HG02571 (cell line): ENCODE results near the gene NOXO1.
A peak's percentile ranks its signal among the peaks of the same experiment; 100 is the strongest.
"Not testable (repeated sequence)": the region's sequence is repeated elsewhere in the genome, so short reads cannot be mapped to it uniquely, and the experiment has no call there.

Source experiments
- ATAC-seq: cut with Tn5 transposase; IDR thresholded peaks from one replicate; pipeline ENCODE4 v1.9.1; 2021; ENCODE audit warnings: mild to moderate bottlenecking, moderate library complexity; ENCODE audit not compliant: unreplicated experiment

The NOXO1 gene

GRCh38 chr16:2011726-2012125, 30.5 kb upstream of the NOXO1 start:
- ATAC-seq = not testable (repeated sequence)

- peak; percentile 80 for ATAC-seq
These were observed 28.7 kb upstream of the NOXO1 start, which contains the start of gene ZNF598 for GRCh38 chr16:2009791-2010510. Gene ZNF598 (minus strand): TSS chr16:2009821.

DNA sequence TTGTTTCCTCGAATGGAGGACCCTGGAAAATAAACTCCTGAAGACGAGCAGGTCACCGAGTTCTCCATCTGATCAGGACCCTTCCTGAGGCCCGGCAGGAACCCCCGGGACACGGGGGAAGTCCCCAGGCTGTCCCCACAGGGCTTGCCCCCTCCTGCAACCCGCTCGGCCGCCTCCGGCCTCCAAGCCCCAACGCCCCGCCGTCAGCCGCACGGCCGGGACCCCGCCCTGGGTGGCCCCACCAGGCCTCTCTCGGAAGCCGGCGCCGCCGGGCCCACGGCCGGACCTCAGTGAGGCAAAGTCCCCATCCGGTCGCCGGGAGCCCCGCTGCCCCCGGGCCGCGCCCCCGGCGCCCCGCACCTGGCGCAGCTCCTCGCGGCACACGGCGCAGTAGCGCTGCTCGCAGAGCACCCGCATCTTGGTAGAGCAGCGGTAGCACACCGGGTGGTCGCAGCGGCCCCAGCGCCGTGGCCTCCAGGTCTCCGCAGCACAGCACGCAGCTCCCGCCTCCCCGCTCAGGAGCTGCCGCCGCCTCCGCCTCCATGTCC, 28.0 kb upstream of the NOXO1 start:
- peak; percentile 25 for ATAC-seq

- peak; percentile 2 for ATAC-seq
These were observed 27.4 kb upstream of the NOXO1 start for GRCh38 chr16:2008631-2009163.

GRCh38 chr16:2008009-2008526, 26.8 kb upstream of the NOXO1 start:
- ATAC-seq = no peak

DNA sequence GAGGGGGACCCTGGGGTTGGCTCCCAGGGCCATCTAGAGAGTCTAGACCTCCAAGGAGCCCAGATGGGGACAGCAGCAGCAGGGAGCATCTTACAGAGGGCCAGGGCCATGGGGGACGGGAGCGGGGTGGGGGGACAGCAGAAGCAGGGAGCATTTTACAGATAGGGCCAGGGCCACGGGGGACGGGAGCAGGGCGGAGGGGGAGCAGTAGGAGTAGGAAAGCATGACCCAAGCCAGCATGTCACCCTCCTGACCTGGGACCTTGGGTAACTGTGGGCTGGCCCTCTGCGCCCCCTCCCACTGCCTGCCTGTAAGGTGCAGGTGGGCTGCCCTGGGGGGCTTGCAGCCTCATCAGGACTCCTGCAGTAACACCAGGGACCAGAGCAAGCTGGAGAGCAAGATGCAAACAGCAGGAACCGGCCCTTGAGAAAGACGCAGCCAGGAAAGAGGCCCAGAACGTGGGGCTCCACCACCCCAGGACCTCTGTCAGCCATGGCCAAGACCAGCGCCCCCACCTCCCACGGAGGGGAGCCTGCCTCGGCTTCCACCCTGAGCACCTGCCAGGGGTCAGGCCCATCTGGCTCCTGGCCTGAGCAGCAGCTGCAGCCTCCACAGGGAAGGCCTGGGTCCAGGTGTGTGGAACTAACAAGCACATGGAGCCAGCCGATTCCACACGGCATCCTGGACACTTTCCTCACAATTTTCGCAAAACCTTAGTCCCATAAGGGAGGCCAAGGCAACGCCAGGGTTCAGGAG, 26.0 kb upstream of the NOXO1 start:
- ATAC-seq = no peak

DNA sequence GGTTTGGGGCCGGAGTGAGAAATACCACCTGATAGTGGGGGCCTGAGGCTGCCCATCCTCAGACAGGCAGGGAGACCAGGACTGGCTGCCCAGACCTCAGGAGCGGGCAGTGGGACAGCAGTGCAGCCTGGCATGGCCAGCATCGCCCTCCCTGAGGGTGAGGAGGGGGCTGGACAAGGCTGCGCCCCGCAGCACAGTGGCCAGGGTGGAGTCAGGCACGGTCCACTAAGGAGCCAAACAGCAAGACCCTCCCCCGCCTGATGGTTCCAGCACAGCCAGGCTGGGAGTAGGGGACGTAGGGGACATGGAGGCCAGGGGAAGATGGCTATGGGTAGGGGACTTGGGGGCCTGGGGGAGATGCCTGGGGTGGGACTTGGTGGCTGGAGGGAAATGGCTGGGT, 25.0 kb upstream of the NOXO1 start:
- no peak for ATAC-seq

GRCh38 chr16:2005646-2006045, 24.4 kb upstream of the NOXO1 start:
- no peak for ATAC-seq

- no peak for ATAC-seq
These were observed 23.7 kb upstream of the NOXO1 start for GRCh38 chr16:2004795-2005517.

GRCh38 chr16:2003827-2004641, 22.8 kb upstream of the NOXO1 start:
- ATAC-seq = peak; percentile 56

DNA sequence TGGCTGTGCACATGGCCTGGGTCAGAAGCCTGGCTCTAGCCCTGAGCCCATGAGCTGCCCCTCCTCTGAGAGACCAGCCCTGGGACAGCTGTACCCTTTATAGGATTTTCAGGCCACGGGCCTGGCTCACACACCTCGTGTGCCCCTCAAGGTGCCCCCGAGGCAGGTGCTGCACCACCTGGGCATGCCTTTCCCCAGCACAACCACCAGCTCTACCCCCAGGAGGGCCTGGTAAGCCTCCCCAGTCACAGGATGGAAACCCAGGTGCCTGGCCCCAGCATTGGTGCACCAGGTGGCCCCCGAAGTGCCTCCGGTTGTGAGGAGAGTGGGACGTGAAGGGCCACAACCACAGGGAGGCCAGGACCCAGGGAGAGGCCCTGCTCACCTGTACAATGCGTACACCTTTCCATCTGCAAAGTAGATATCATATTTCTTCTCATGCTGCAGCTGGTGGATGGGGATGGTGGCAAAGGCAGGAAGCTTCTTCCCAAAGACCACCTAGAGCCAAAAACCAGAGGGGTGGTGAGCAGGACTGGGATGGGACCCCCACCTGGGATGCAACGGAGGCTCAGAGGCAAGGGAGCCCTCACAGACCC, 22.1 kb upstream of the NOXO1 start:
- ATAC-seq = no peak

- ATAC-seq = no peak
These were observed 21.3 kb upstream of the NOXO1 start for GRCh38 chr16:2002406-2003230.

DNA sequence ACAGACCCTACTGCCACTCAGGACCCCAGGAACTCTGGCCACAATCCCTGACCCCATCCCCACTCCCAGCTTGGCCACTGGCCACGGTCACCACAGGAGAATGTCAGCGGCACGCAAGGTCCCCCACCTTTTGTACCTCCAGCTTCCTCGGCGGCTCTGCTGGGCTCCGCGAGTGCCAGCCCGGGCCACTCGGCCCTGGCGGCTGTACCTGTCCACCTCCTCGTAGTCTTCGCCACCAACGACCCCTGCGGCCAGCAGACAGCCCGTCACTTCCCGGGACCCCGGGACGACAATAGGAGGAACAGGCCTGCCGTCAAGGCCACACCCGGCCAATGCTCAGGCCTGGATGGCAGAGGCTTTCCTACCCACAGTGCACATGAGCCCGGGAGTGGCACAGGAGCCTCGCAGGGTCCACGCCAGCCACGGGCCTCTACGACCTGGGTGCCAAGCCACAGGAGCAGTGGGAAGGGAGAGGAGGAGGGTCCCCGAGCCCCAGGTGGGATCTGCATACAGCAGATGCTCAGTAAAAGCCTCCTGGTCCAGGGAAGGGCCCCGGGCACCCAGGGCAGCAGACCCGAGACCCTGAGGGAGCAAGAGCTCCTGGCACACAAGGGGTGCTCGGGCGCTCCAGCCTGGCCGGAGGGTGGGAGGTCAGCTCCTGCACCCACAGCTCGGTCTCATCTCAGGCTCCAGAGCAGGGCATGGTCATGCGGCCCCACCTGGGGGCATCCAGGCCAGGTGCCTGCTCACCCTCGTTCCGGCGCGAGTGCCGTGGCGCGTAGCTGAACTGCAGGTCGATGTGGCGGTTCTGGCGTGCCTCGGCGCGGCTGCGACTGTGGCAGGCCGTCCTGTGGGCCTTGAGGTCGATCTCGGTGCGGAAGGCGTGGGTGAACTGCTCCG, 20.4 kb upstream of the NOXO1 start:
- ATAC-seq = no peak

DNA sequence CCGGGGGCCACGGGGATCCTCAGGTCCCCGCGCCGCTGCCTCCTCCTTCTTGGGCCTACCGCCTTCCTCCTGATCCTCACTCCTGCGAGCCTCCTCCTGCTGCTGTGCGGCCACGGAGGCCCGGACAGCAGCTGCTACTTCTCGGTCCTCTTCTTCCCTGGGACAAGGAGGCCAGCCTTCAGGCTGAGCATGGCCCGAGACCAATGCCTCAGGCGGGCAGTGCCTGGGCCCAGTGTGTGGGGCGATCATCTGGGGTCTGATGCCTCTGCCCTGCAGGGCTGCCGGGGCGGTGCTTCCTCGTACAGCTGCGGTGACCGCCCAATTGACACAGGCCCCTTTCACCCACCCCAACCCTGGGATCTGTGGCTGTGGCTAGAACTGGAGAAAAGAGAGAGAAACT, 19.8 kb upstream of the NOXO1 start:
- no peak for ATAC-seq

GRCh38 chr16:1999866-2000514, 18.7 kb upstream of the NOXO1 start:
- ATAC-seq = no peak

GRCh38 chr16:1998852-1999801, 17.9 kb upstream of the NOXO1 start:
- no peak for ATAC-seq
